HCT116 (cell line): ENCODE data around the gene RHBDL3. TPM values are rescaled to one million over a fixed set of nuclear protein-coding genes. Genes with fewer than 3 reads are reported as not detected.

Source experiments
- ATAC-seq: fragments of 200-7000 bp; cut with Tn5 transposase; 2 replicates; pipeline ENCODE4 v1.9.1; 2020; ENCODE audit warnings: mild to moderate bottlenecking, moderate library complexity
- BruUV-seq: library from RNA; stranded (reverse); fragments of 400-500 nt; replicated peaks from 2 replicates; lab custom pipeline; 2021; lab: Mats Ljungman, UMichigan
- CTCF ChIA-PET: fragments of 300-600 bp; sonication (Branson Sonifier 250); formaldehyde crosslinking; loops from one replicate; lab custom pipeline; 2021; ENCODE audit warnings: antibody characterized with exemption; lab: Charles Lee
- POLR2A ChIA-PET: fragments of 300-600, 350-600 bp; sonication (Branson Sonifier 250); formaldehyde crosslinking; loops from one replicate; lab custom pipeline; 2021; ENCODE audit warnings: antibody characterized with exemption; lab: Charles Lee
- RAD21 ChIA-PET, 2 experiments: fragments of 300-600 bp; sonication (Branson Sonifier 250); formaldehyde crosslinking; loops; one replicate each; lab custom pipeline; 2023; ENCODE audit warnings: low total read pairs in 2 of 2; ENCODE audit not compliant: uncharacterized antibody in 2 of 2, unreplicated experiment in 2 of 2, low non-redundant PET in 1 of 2; lab: Charles Lee
- DNase-seq: peaks from one replicate; pipeline ENCODE4 v3.0.0-alpha.2; 2010; ENCODE audit warnings: low read depth, low spot score
- H2AFZ ChIP-seq: fragments of 200-600 bp; shearing (Covaris generic), sonication (generic); 2 replicates; pipeline ENCODE4 v1.6.1; 2017; ENCODE audit warnings: low read depth, mixed run types, mixed read lengths, antibody characterized with exemption, low read length; ENCODE audit not compliant: poor library complexity, severe bottlenecking
- H3K27ac ChIP-seq: 2 replicates; pipeline ENCODE4 v1.5.1; 2012; ENCODE audit warnings: low read depth, low read length
- H3K27me3 ChIP-seq: fragments of 200-600 bp; sonication (generic); 2 replicates; pipeline ENCODE4 v1.6.1; 2016; ENCODE audit warnings: mixed run types, low read length, mixed read lengths; ENCODE audit not compliant: insufficient read depth
- H3K36me3 ChIP-seq, 2 experiments: fragments of 200-500 bp in 1 of 2; fragments of 200-600 bp in 1 of 2; sonication (Bioruptor generic) in 1 of 2; sonication (generic) in 1 of 2; 2 replicates each; pipeline versions ENCODE4 v1.5.1 to v1.6.1; 2014 to 2016; ENCODE audit warnings: low read length in 2 of 2, inconsistent platforms in 1 of 2, mixed read lengths in 1 of 2, mixed run types in 1 of 2; ENCODE audit not compliant: insufficient read depth in 2 of 2, control insufficient read depth in 1 of 2
- H3K4me1 ChIP-seq, 2 experiments: fragments of 200-600 bp in 1 of 2; sonication (generic) in 1 of 2; 2 replicates each; pipeline versions ENCODE4 v1.5.1 to v1.6.1; 2012 to 2017; ENCODE audit warnings: low read length in 2 of 2, inconsistent platforms in 1 of 2, mild to moderate bottlenecking in 1 of 2, mixed read lengths in 1 of 2, mixed run types in 1 of 2, moderate library complexity in 1 of 2; ENCODE audit not compliant: insufficient read depth in 2 of 2, control insufficient read depth in 1 of 2
- H3K4me2 ChIP-seq: fragments of 200-600 bp; sonication (generic); 2 replicates; pipeline ENCODE4 v1.6.1; 2017; ENCODE audit warnings: mixed run types, low read length, mixed read lengths
- H3K4me3 ChIP-seq, 2 experiments: fragments of 200-600 bp in 1 of 2; sonication (generic) in 1 of 2; replicated peaks in 1 of 2; 2 replicates each; pipeline ENCODE4 v1.5.1; 2011 to 2016; ENCODE audit warnings: low read length in 2 of 2, control low read depth in 1 of 2, low read depth in 1 of 2, mild to moderate bottlenecking in 1 of 2, mixed read lengths in 1 of 2, mixed run types in 1 of 2
- H3K79me2 ChIP-seq: fragments of 200-600 bp; sonication (generic); 2 replicates; pipeline ENCODE4 v1.6.1; 2017; ENCODE audit warnings: mild to moderate bottlenecking, mixed run types, low read length, moderate library complexity, mixed read lengths; ENCODE audit not compliant: insufficient read depth
- H3K9ac ChIP-seq: fragments of 200-600 bp; sonication (generic); 2 replicates; pipeline ENCODE4 v1.6.1; 2016; ENCODE audit warnings: low read length, mixed read lengths
- H3K9me2 ChIP-seq: fragments of 200-600 bp; sonication (generic), shearing (Covaris generic); 2 replicates; pipeline ENCODE4 v1.6.1; 2017; ENCODE audit warnings: mixed run types, mild to moderate bottlenecking, moderate library complexity; ENCODE audit not compliant: insufficient read depth
- H3K9me3 ChIP-seq, 2 experiments: fragments of 200-500 bp in 1 of 2; fragments of 200-600 bp in 1 of 2; sonication (Bioruptor generic) in 1 of 2; sonication (generic) in 1 of 2; 2 replicates each; pipeline ENCODE4 v1.6.1; 2014 to 2017; ENCODE audit warnings: low read length in 2 of 2, mixed read lengths in 2 of 2, inconsistent platforms in 1 of 2, low read depth in 1 of 2, mild to moderate bottlenecking in 1 of 2, mixed run types in 1 of 2, moderate library complexity in 1 of 2; ENCODE audit not compliant: control insufficient read depth in 1 of 2, insufficient read depth in 1 of 2
- H4K20me1 ChIP-seq: fragments of 200-600 bp; sonication (generic), shearing (Covaris generic); 2 replicates; pipeline ENCODE4 v1.6.1; 2017; ENCODE audit warnings: mixed run types, mild to moderate bottlenecking, moderate library complexity; ENCODE audit not compliant: insufficient read depth
- CBX3 ChIP-seq: IDR thresholded peaks from 2 replicates; pipeline ENCODE4 v1.6.1; 2012; ENCODE audit warnings: low read depth
- EGR1 ChIP-seq: IDR thresholded peaks from 2 replicates; pipeline ENCODE4 v1.6.1; 2012; ENCODE audit warnings: low read depth
- ELF1 ChIP-seq: IDR thresholded peaks from 2 replicates; pipeline ENCODE4 v1.6.1; 2012; ENCODE audit warnings: low read depth, borderline replicate concordance
- EZH2 ChIP-seq: fragments of 200-600 bp; sonication (generic); IDR thresholded peaks from 2 replicates; pipeline ENCODE4 v1.6.1; 2017; ENCODE audit warnings: antibody characterized with exemption, mixed run types
- EZH2phosphoT487 ChIP-seq: fragments of 200-600 bp; IDR thresholded peaks from 2 replicates; pipeline ENCODE4 v1.6.1; 2018; ENCODE audit warnings: antibody characterized with exemption, borderline replicate concordance
- FOSL1 ChIP-seq: IDR thresholded peaks from 2 replicates; pipeline ENCODE4 v1.6.1; 2012; ENCODE audit warnings: low read depth
- JUND ChIP-seq: IDR thresholded peaks from 2 replicates; pipeline ENCODE4 v1.6.1; 2012
- POLR2A ChIP-seq: IDR thresholded peaks from 2 replicates; pipeline ENCODE4 v1.7.0; 2011; ENCODE audit warnings: borderline replicate concordance; ENCODE audit not compliant: insufficient read depth, insufficient read length; ENCODE audit errors: extremely low read depth
- RAD21 ChIP-seq: IDR thresholded peaks from 2 replicates; pipeline ENCODE4 v1.6.1; 2012; ENCODE audit warnings: low read depth, mild to moderate bottlenecking
- SP1 ChIP-seq: IDR thresholded peaks from 2 replicates; pipeline ENCODE4 v1.6.1; 2012; ENCODE audit warnings: low read depth
- SRF ChIP-seq: IDR thresholded peaks from 2 replicates; pipeline ENCODE4 v1.6.1; 2012; ENCODE audit warnings: low read depth
- YY1 ChIP-seq: IDR thresholded peaks from 2 replicates; pipeline ENCODE4 v1.6.1; 2011; ENCODE audit warnings: low read length, low read depth, moderate library complexity, mild to moderate bottlenecking; ENCODE audit not compliant: insufficient replicate concordance; ENCODE audit errors: extremely low read depth
- ZFX ChIP-seq: fragments of 450-650 bp; IDR thresholded peaks from 2 replicates; pipeline ENCODE4 v1.6.1; 2017
- intact Hi-C: fragments of 100-400 bp; cut with micrococcal nuclease; formaldehyde crosslinking; loops from 2 replicates; pipeline ENCODE4 v1.10.0; 2022
- total RNA-seq: library from RNA; stranded (reverse); gene quantifications from one replicate; pipeline ENCODE4 v1.2.1, GENCODE V29; 2021; ENCODE audit not compliant: unreplicated experiment
- TF ChIP-seq, protein P1 (sequence below): IDR thresholded peaks from 2 replicates; pipeline ENCODE4 v1.6.1; 2011; ENCODE audit warnings: mild to moderate bottlenecking, low read length, moderate library complexity; ENCODE audit not compliant: insufficient replicate concordance; ENCODE audit errors: extremely low read depth

RHBDL3 gene
- total RNA-seq, 1 experiment from 2014 or later = 4.0 TPM

DNA sequence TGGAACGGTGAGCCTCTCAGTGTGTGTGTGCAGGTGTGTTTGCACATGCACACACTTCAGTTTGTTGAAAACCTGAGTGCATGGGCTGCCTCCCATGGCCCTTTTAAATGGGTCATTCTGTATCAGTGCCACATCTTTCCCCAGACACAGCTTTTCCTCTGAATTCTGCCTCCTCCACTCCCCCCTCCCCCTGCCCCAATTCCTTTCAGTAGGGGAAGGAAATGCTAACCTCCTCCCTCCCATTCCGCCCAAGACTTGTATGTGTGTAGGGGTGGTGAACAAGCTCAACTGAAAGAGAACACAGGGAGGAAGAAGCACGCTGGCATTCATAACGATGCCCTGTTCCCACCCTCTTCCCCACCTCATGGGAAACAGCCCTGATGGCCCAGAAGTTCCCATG is 42.0 kb downstream of the RHBDL3 start:
- Histone ChIP-seq H3K4me2 (no peak overlapping the region), H4K20me1 (no peaks in the 10 kb centered on the region), H3K27me3 (no peaks in the 10 kb centered on the region), H2AFZ (no peak overlapping the region), H3K9me2 (no peaks in the 10 kb centered on the region), H3K9ac (no peak overlapping the region), H3K79me2 (no peaks in the 10 kb centered on the region), H3K4me1 (no peaks in the 10 kb centered on the region), H3K36me3 (no peaks in the 10 kb centered on the region)
- DNase-seq (no peak), ATAC-seq (no peak)
- CTCF ChIA-PET = no interaction called here
- intact Hi-C loops = no loop called here
- BruUV-seq = no TSS peak
- POLR2A ChIA-PET = no interaction called here
- no peak for TF ChIP-seq POLR2A
- TF ChIP-seq ZFX = no peak
- TF ChIP-seq, all 23 proteins: peak for 0
- Histone ChIP-seq H3K4me3 (no peak overlapping the region), H3K27ac (no peak overlapping the region), H3K9me3 (no peaks in the 10 kb centered on the region)
- RAD21 ChIA-PET = no interaction called here

DNA sequence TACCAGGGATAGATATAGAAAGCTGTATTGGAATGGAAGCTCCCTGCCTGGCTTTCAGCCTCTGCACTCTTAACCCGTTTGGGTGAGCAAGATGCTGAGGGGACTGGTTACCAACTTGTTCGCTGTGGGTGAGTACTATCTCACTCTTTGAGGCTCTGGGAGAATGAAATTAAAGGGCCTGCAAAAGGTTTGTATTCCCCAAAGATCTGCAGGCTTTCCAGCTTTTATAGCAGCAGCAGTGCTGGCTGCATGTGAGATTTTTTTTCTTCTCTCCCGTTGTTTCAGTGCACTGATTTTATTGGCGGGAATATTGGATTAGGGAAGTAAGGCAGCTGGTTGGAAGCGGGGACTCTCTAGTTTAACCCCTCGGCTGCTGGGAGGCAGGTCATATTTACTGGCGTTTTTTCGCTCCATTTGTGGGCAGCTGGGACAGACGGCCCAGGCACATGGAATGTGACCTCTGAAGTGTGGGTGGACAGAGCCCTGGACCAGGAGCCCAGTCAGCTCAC is 45.5 kb downstream of the RHBDL3 start:
- Histone ChIP-seq H3K79me2 (no peaks in the 10 kb centered on the region), H3K9me3 (no peaks in the 10 kb centered on the region), H3K4me1 (no peaks in the 10 kb centered on the region), H3K9ac (no peak overlapping the region), H3K27ac (no peak overlapping the region), H3K27me3 (no peaks in the 10 kb centered on the region), H3K9me2 (no peaks in the 10 kb centered on the region), H3K4me2 (no peak overlapping the region), H4K20me1 (no peaks in the 10 kb centered on the region), H2AFZ (no peak overlapping the region), H3K4me3 (no peak overlapping the region), H3K36me3 (no peaks in the 10 kb centered on the region)
- DNase-seq (no peak), ATAC-seq (no peak)
- intact Hi-C loops = no loop called here
- ChIA-PET POLR2A (no interaction called here), CTCF (interaction anchor here (0.7 kb wide), 1 partner anchor 13 kb away, joined by 3 read pairs; no protein-coding TSS in a partner anchor), RAD21 (no interaction called here)
- TF ChIP-seq JUND (no peak), CBX3 (no peak), YY1 (no peak), SRF (no peak), EGR1 (no peak), ELF1 (no peak), FOSL1 (no peak), POLR2A (no peak), SP1 (no peak), EZH2 (no peak), RAD21 (no peak), EZH2phosphoT487 (no peak)
- TF ChIP-seq, protein P1, sequence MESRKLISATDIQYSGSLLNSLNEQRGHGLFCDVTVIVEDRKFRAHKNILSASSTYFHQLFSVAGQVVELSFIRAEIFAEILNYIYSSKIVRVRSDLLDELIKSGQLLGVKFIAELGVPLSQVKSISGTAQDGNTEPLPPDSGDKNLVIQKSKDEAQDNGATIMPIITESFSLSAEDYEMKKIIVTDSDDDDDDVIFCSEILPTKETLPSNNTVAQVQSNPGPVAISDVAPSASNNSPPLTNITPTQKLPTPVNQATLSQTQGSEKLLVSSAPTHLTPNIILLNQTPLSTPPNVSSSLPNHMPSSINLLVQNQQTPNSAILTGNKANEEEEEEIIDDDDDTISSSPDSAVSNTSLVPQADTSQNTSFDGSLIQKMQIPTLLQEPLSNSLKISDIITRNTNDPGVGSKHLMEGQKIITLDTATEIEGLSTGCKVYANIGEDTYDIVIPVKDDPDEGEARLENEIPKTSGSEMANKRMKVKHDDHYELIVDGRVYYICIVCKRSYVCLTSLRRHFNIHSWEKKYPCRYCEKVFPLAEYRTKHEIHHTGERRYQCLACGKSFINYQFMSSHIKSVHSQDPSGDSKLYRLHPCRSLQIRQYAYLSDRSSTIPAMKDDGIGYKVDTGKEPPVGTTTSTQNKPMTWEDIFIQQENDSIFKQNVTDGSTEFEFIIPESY = no peak
- BruUV-seq = no TSS peak
